ENCODE results near the gene ASB1. TPM values are rescaled to one million over a fixed set of nuclear protein-coding genes. Genes with fewer than 3 reads are reported as not detected.

Gene ASB1
- total RNA-seq, 2 experiments from 2014 or later = 29.9 to 33.7 TPM

GRCh38 chr2:238445409-238446190, 18.9 kb downstream of the ASB1 start:
- Mint-ChIP-seq H3K9me3 (no peaks in the 10 kb centered on the region), H3K4me1 (ENCODE audit: low read depth) (peaks cover 18% of the 10 kb centered on the region), H3K4me3 (no peak overlapping the region), H3K27ac (no peak overlapping the region), H3K36me3 (ENCODE audit: low read depth) (peaks cover 54% of the 10 kb centered on the region), H3K27me3 (ENCODE audit: low read depth) (no peaks in the 10 kb centered on the region)
- intact Hi-C loops (cut with micrococcal nuclease) = no loop called here
- CTCF ChIA-PET = interaction anchor here (1.2 kb wide), 1 partner anchor 75 kb away, joined by 3 read pairs; no protein-coding TSS in a partner anchor
- DNase-seq = no peak

- no peak overlapping the region for H3K27ac Mint-ChIP-seq
- peaks cover 13% of the 10 kb centered on the region for H3K4me1 Mint-ChIP-seq (ENCODE audit: low read depth)
- H3K4me3 Mint-ChIP-seq = no peak overlapping the region
- CTCF ChIA-PET = interaction anchor here (1.2 kb wide), 1 partner anchor 76 kb away, joined by 3 read pairs; no protein-coding TSS in a partner anchor
- H3K27me3 Mint-ChIP-seq (ENCODE audit: low read depth) = no peaks in the 10 kb centered on the region
- DNase-seq = no peak
- no peaks in the 10 kb centered on the region for H3K9me3 Mint-ChIP-seq
- intact Hi-C loops (cut with micrococcal nuclease) = no loop called here
- peaks cover 54% of the 10 kb centered on the region for H3K36me3 Mint-ChIP-seq (ENCODE audit: low read depth)
These were observed 19.6 kb downstream of the ASB1 start for GRCh38 chr2:238446371-238446770.

GRCh38 chr2:238448031-238448955, 21.6 kb downstream of the ASB1 start:
- H3K27ac Mint-ChIP-seq = peak overlapping the region; percentile 16
- no peaks in the 10 kb centered on the region for H3K9me3 Mint-ChIP-seq

GRCh38 chr2:238449241-238449640, 22.5 kb downstream of the ASB1 start:
- DNase-seq = no peak
- Mint-ChIP-seq H3K36me3 (ENCODE audit: low read depth) (peaks cover 53% of the 10 kb centered on the region), H3K9me3 (no peaks in the 10 kb centered on the region), H3K4me3 (no peak overlapping the region), H3K4me1 (ENCODE audit: low read depth) (peaks cover 2% of the 10 kb centered on the region), H3K27ac (no peak overlapping the region), H3K27me3 (ENCODE audit: low read depth) (no peaks in the 10 kb centered on the region)
- CTCF ChIA-PET = no interaction called here
- intact Hi-C loops (cut with micrococcal nuclease) = no loop called here

More at GRCh38 chr2:238448031-238448955, 21.6 kb downstream of the ASB1 start:
- Mint-ChIP-seq H3K4me1 (ENCODE audit: low read depth) (peaks cover 2% of the 10 kb centered on the region), H3K4me3 (no peak overlapping the region), H3K36me3 (ENCODE audit: low read depth) (peaks cover 57% of the 10 kb centered on the region), H3K27me3 (ENCODE audit: low read depth) (no peaks in the 10 kb centered on the region)
- no peak for DNase-seq
- CTCF ChIA-PET = no interaction called here
- intact Hi-C loops (cut with micrococcal nuclease) = no loop called here

- CTCF ChIA-PET = no interaction called here
- Mint-ChIP-seq H3K27ac (no peak overlapping the region), H3K4me1 (ENCODE audit: low read depth) (peaks cover 2% of the 10 kb centered on the region), H3K4me3 (no peak overlapping the region), H3K27me3 (ENCODE audit: low read depth) (no peaks in the 10 kb centered on the region), H3K9me3 (no peaks in the 10 kb centered on the region), H3K36me3 (ENCODE audit: low read depth) (peaks cover 48% of the 10 kb centered on the region)
- intact Hi-C loops (cut with micrococcal nuclease) = no loop called here
- DNase-seq = no peak
These were observed 23.2 kb downstream of the ASB1 start for GRCh38 chr2:238449909-238450417.

GRCh38 chr2:238450440-238450861, 23.7 kb downstream of the ASB1 start:
- no peak overlapping the region for H3K27ac Mint-ChIP-seq
- intact Hi-C loops (cut with micrococcal nuclease) = no loop called here

GRCh38 chr2:238453842-238454241, 27.1 kb downstream of the ASB1 start:
- no peak for DNase-seq
- intact Hi-C loops (cut with micrococcal nuclease) = no loop called here
- no peaks in the 10 kb centered on the region for H3K27me3 Mint-ChIP-seq (ENCODE audit: low read depth)
- peaks cover 12% of the 10 kb centered on the region for H3K9me3 Mint-ChIP-seq
- H3K4me3 Mint-ChIP-seq = no peak overlapping the region
- H3K36me3 Mint-ChIP-seq (ENCODE audit: low read depth) = peaks cover 26% of the 10 kb centered on the region
- CTCF ChIA-PET = no interaction called here
- H3K4me1 Mint-ChIP-seq (ENCODE audit: low read depth) = peaks cover 2% of the 10 kb centered on the region
- no peak overlapping the region for H3K27ac Mint-ChIP-seq

More at GRCh38 chr2:238450440-238450861, 23.7 kb downstream of the ASB1 start:
- no peak for DNase-seq
- Mint-ChIP-seq H3K9me3 (peaks cover 3% of the 10 kb centered on the region), H3K27me3 (ENCODE audit: low read depth) (no peaks in the 10 kb centered on the region), H3K36me3 (ENCODE audit: low read depth) (peaks cover 47% of the 10 kb centered on the region), H3K4me3 (no peak overlapping the region), H3K4me1 (ENCODE audit: low read depth) (peaks cover 2% of the 10 kb centered on the region)
- CTCF ChIA-PET = no interaction called here

GRCh38 chr2:238456449-238456848, 29.7 kb downstream of the ASB1 start:
- no peaks in the 10 kb centered on the region for H3K4me1 Mint-ChIP-seq (ENCODE audit: low read depth)
- H3K27ac Mint-ChIP-seq = no peak overlapping the region
- H3K27me3 Mint-ChIP-seq (ENCODE audit: low read depth) = no peaks in the 10 kb centered on the region
- H3K4me3 Mint-ChIP-seq = no peak overlapping the region
- CTCF ChIA-PET = no interaction called here
- no peak for DNase-seq
- intact Hi-C loops (cut with micrococcal nuclease) = no loop called here
- H3K36me3 Mint-ChIP-seq (ENCODE audit: low read depth) = peaks cover 16% of the 10 kb centered on the region
- H3K9me3 Mint-ChIP-seq = peaks cover 12% of the 10 kb centered on the region

- Mint-ChIP-seq H3K4me1 (ENCODE audit: low read depth) (no peaks in the 10 kb centered on the region), H3K27me3 (ENCODE audit: low read depth) (no peaks in the 10 kb centered on the region), H3K27ac (no peak overlapping the region), H3K9me3 (peaks cover 12% of the 10 kb centered on the region), H3K36me3 (ENCODE audit: low read depth) (peaks cover 8% of the 10 kb centered on the region), H3K4me3 (no peak overlapping the region)
- CTCF ChIA-PET = interaction anchor here (0.7 to 1.5 kb wide), 2 partner anchors 86 to 1227 kb away, joined by 3 to 4 read pairs; no protein-coding TSS in a partner anchor
- DNase-seq = no peak
- intact Hi-C loops (cut with micrococcal nuclease) = no loop called here
These were observed 30.5 kb downstream of the ASB1 start for GRCh38 chr2:238456970-238457926.

- Mint-ChIP-seq H3K27me3 (ENCODE audit: low read depth) (no peaks in the 10 kb centered on the region), H3K4me3 (no peak overlapping the region), H3K9me3 (peaks cover 12% of the 10 kb centered on the region), H3K27ac (no peak overlapping the region), H3K36me3 (ENCODE audit: low read depth) (peaks cover 3% of the 10 kb centered on the region), H3K4me1 (ENCODE audit: low read depth) (peaks cover under 1% of the 10 kb centered on the region)
- intact Hi-C loops (cut with micrococcal nuclease) = no loop called here
- CTCF ChIA-PET = interaction anchor here (0.7 to 1.5 kb wide), 2 partner anchors 87 to 1226 kb away, joined by 3 to 4 read pairs; no protein-coding TSS in a partner anchor
- DNase-seq = no peak
These were observed 31.2 kb downstream of the ASB1 start for GRCh38 chr2:238457927-238458324.

GRCh38 chr2:238458651-238459050, 31.9 kb downstream of the ASB1 start:
- no peak for DNase-seq
- intact Hi-C loops (cut with micrococcal nuclease) = no loop called here
- peaks cover 12% of the 10 kb centered on the region for H3K9me3 Mint-ChIP-seq
- CTCF ChIA-PET = interaction anchor here (1.1 to 1.5 kb wide), 2 partner anchors 88 to 92 kb away, joined by 3 to 4 read pairs; no protein-coding TSS in a partner anchor
- H3K27me3 Mint-ChIP-seq (ENCODE audit: low read depth) = no peaks in the 10 kb centered on the region
- H3K27ac Mint-ChIP-seq = no peak overlapping the region
- H3K4me3 Mint-ChIP-seq = no peak overlapping the region
- peaks cover 6% of the 10 kb centered on the region for H3K4me1 Mint-ChIP-seq (ENCODE audit: low read depth)
- H3K36me3 Mint-ChIP-seq (ENCODE audit: low read depth) = peaks cover 3% of the 10 kb centered on the region
